HCT116 (cell line): ENCODE measurements around the gene MEGF8.

Experiments used
- CEBPB ChIP-seq: IDR thresholded peaks from 2 replicates; pipeline ENCODE4 v1.6.1; 2012; ENCODE audit warnings: low read depth
- CTCF ChIP-seq, 3 experiments: fragments of 200-600 bp in 1 of 3; sonication (generic) in 1 of 3; IDR thresholded peaks in 2 of 3; conservative IDR thresholded peaks in 1 of 3; 2 replicates each; pipeline ENCODE4 v1.5.1; 2012 to 2017; ENCODE audit warnings: low read depth in 2 of 3, low read length in 2 of 3, antibody characterized with exemption in 1 of 3, borderline replicate concordance in 1 of 3, control low read depth in 1 of 3, mild to moderate bottlenecking in 1 of 3, mixed read lengths in 1 of 3, mixed run types in 1 of 3, moderate library complexity in 1 of 3; ENCODE audit not compliant: insufficient read depth in 1 of 3
- EGR1 ChIP-seq: IDR thresholded peaks from 2 replicates; pipeline ENCODE4 v1.6.1; 2012; ENCODE audit warnings: low read depth
- ELF1 ChIP-seq: IDR thresholded peaks from 2 replicates; pipeline ENCODE4 v1.6.1; 2012; ENCODE audit warnings: low read depth, borderline replicate concordance
- EZH2 ChIP-seq: fragments of 200-600 bp; sonication (generic); IDR thresholded peaks from 2 replicates; pipeline ENCODE4 v1.6.1; 2017; ENCODE audit warnings: antibody characterized with exemption, mixed run types
- FOSL1 ChIP-seq: IDR thresholded peaks from 2 replicates; pipeline ENCODE4 v1.6.1; 2012; ENCODE audit warnings: low read depth
- POLR2A ChIP-seq: IDR thresholded peaks from 2 replicates; pipeline ENCODE4 v1.7.0; 2011; ENCODE audit warnings: borderline replicate concordance; ENCODE audit not compliant: insufficient read depth, insufficient read length; ENCODE audit errors: extremely low read depth
- POLR2AphosphoS5 ChIP-seq: IDR thresholded peaks from 2 replicates; pipeline ENCODE4 v1.6.1; 2011; ENCODE audit warnings: mild to moderate bottlenecking, low read depth, low read length, moderate library complexity
- RAD21 ChIP-seq: IDR thresholded peaks from 2 replicates; pipeline ENCODE4 v1.6.1; 2012; ENCODE audit warnings: low read depth, mild to moderate bottlenecking
- SIN3A ChIP-seq: IDR thresholded peaks from 2 replicates; pipeline ENCODE4 v1.6.1; 2012; ENCODE audit warnings: low read depth
- SP1 ChIP-seq: IDR thresholded peaks from 2 replicates; pipeline ENCODE4 v1.6.1; 2012; ENCODE audit warnings: low read depth
- TCF7L2 ChIP-seq: IDR thresholded peaks from 2 replicates; pipeline ENCODE4 v1.7.0; 2011; ENCODE audit warnings: borderline replicate concordance, inconsistent platforms; ENCODE audit not compliant: insufficient read depth, insufficient read length; ENCODE audit errors: extremely low read depth
- YY1 ChIP-seq: IDR thresholded peaks from 2 replicates; pipeline ENCODE4 v1.6.1; 2011; ENCODE audit warnings: low read length, low read depth, moderate library complexity, mild to moderate bottlenecking; ENCODE audit not compliant: insufficient replicate concordance; ENCODE audit errors: extremely low read depth
- ZNF274 ChIP-seq: fragments of 200-500 bp; sonication (Bioruptor generic); IDR thresholded peaks from 2 replicates; pipeline ENCODE4 v1.6.1; 2014; ENCODE audit warnings: mild to moderate bottlenecking, low read depth, low read length, inconsistent platforms

- TF ChIP-seq CTCF (IDR thresholded peaks at IDR 0.05 in 2 of 3, conservative IDR thresholded peaks at IDR 0.05 in 1 of 3; ENCODE audit: borderline replicate concordance in 1 of 3, insufficient read depth in 1 of 3, low read depth in 2 of 3, low read length in 2 of 3) (peak in 1 of 3 experiments; percentile 90; a peak in 2 of 6 replicates), POLR2AphosphoS5 (no peak), TCF7L2 (no peak), POLR2A (no peak), SIN3A (no peak), EGR1 (no peak), SP1 (no peak), ELF1 (no peak), YY1 (no peak), ZNF274 (no peak), EZH2 (no peak), CEBPB (no peak), RAD21 (peak; percentile 86), FOSL1 (no peak)
These were observed 654 bp upstream of the MEGF8 start for GRCh38 chr19:42324655-42325307.
